HepG2 (cell line): ENCODE measurements around the gene ALLC. TPM values are rescaled to one million over a fixed set of nuclear protein-coding genes. Genes with fewer than 3 reads are reported as not detected.
A peak's percentile ranks its signal among the peaks of the same experiment; 100 is the strongest.

Experiments
- ATAC-seq: fragments of 200-7000 bp; cut with Tn5 transposase; 3 replicates; pipeline ENCODE4 v1.9.1; 2020; ENCODE audit warnings: mild to moderate bottlenecking, moderate library complexity
- BruUV-seq: library from RNA; stranded (reverse); fragments of 400-500 nt; replicated peaks from 2 replicates; lab custom pipeline; 2021; lab: Mats Ljungman, UMichigan
- CTCF ChIA-PET: fragments of 300-600 bp; formaldehyde crosslinking; extraction: SDS; loops from one replicate; lab custom pipeline; 2021; ENCODE audit warnings: low total read pairs, inconsistent platforms, low intra/inter-chr PET ratio; lab: Yijun Ruan, JAX
- POLR2A ChIA-PET: fragments of 350-600 bp; sonication (Branson Sonifier 250); formaldehyde crosslinking; loops from one replicate; lab custom pipeline; 2020; ENCODE audit warnings: antibody characterized with exemption, inconsistent platforms; lab: Yijun Ruan, JAX
- DNase-seq: peaks from one replicate; pipeline ENCODE4 v3.0.0-alpha.2; 2015; ENCODE audit warnings: low spot score
- FAIRE-seq: peaks from 3 replicates; lab custom pipeline; 2011; peaks lifted over from hg19 to GRCh38; lab: Jason Lieb, UNC
- H2AFZ ChIP-seq: one replicate; pipeline ENCODE4 v1.6.1; 2011; ENCODE audit warnings: low read length, inconsistent platforms
- H3K27ac ChIP-seq: fragments of 300-600 bp; 3 replicates; pipeline ENCODE4 v1.8.0; 2011; ENCODE audit warnings: mixed run types, mild to moderate bottlenecking, mixed read lengths, low read length, inconsistent platforms; ENCODE audit not compliant: insufficient read depth; ENCODE audit errors: extremely low read length
- H3K27me3 ChIP-seq, 2 experiments: fragments of 200-600 bp in 1 of 2; 2 replicates in 1 of 2; 3 replicates in 1 of 2; pipeline versions ENCODE4 v1.6.0 to v1.8.0; 2011; ENCODE audit warnings: low read length in 2 of 2, mild to moderate bottlenecking in 2 of 2, moderate library complexity in 2 of 2, inconsistent platforms in 1 of 2; ENCODE audit not compliant: insufficient read depth in 2 of 2, control insufficient read depth in 1 of 2
- H3K36me3 ChIP-seq, 2 experiments: fragments of 200-600 bp in 1 of 2; replicated peaks in 1 of 2; 2 replicates in 1 of 2; 3 replicates in 1 of 2; pipeline versions ENCODE4 v1.5.1 to v1.8.0; 2011; ENCODE audit warnings: low read length in 2 of 2, inconsistent platforms in 1 of 2; ENCODE audit not compliant: insufficient read depth in 2 of 2, control insufficient read depth in 1 of 2
- H3K4me1 ChIP-seq: 2 replicates; pipeline ENCODE4 v1.5.1; 2012; ENCODE audit warnings: low read length, inconsistent platforms; ENCODE audit not compliant: insufficient read depth
- H3K4me2 ChIP-seq: 2 replicates; pipeline ENCODE4 v1.6.0; 2011; ENCODE audit warnings: low read depth, low read length, inconsistent platforms
- H3K4me3 ChIP-seq, 3 experiments: fragments of 200-600 bp in 1 of 3; sonication (generic), shearing (Covaris generic) in 1 of 3; replicated peaks in 1 of 3; 2 replicates each; pipeline ENCODE4 v1.5.1; 2011 to 2016; ENCODE audit warnings: low read length in 3 of 3, inconsistent platforms in 2 of 3, low read depth in 2 of 3, mild to moderate bottlenecking in 2 of 3, control low read depth in 1 of 3, mixed read lengths in 1 of 3; ENCODE audit not compliant: insufficient read depth in 1 of 3
- H3K79me2 ChIP-seq: one replicate; pipeline ENCODE4 v1.6.1; 2011; ENCODE audit warnings: low read length, inconsistent platforms; ENCODE audit not compliant: insufficient read depth
- H3K9ac ChIP-seq: 2 replicates; pipeline ENCODE4 v1.6.0; 2011; ENCODE audit warnings: mild to moderate bottlenecking, low read depth, low read length, inconsistent platforms; ENCODE audit not compliant: insufficient read depth
- H3K9me3 ChIP-seq: 2 replicates; pipeline ENCODE4 v1.5.1; 2012; ENCODE audit warnings: mild to moderate bottlenecking, low read length
- H4K20me1 ChIP-seq: 2 replicates; pipeline ENCODE4 v1.6.0; 2011; ENCODE audit warnings: inconsistent platforms, mild to moderate bottlenecking, low read length, moderate library complexity; ENCODE audit not compliant: insufficient read depth
- CTCF ChIP-seq: sonication (generic); formaldehyde crosslinking; IDR thresholded peaks from 2 replicates; pipeline ENCODE4 v1.5.0; 2020; ENCODE audit warnings: mild to moderate bottlenecking, missing genetic modification reagents, moderate library complexity
- HMGA1 ChIP-seq: sonication (generic); formaldehyde crosslinking; conservative IDR thresholded peaks from 2 replicates; pipeline ENCODE4 v1.4.0; 2020; ENCODE audit warnings: missing genetic modification reagents
- HNRNPL ChIP-seq: fragments of 200-400 bp; formaldehyde crosslinking; IDR thresholded peaks from 2 replicates; pipeline ENCODE4 v1.6.1; 2017; ENCODE audit warnings: mild to moderate bottlenecking, low read depth, low read length
- MTA1 ChIP-seq: sonication (generic); formaldehyde crosslinking; IDR thresholded peaks from 2 replicates; pipeline ENCODE4 v1.4.0; 2020; ENCODE audit warnings: missing genetic modification reagents, mild to moderate bottlenecking, borderline replicate concordance
- RAD21 ChIP-seq: fragments of 450-650 bp; formaldehyde crosslinking; IDR thresholded peaks from 2 replicates; pipeline ENCODE4 v1.5.0; 2020; ENCODE audit warnings: mild to moderate bottlenecking
- STAG1 ChIP-seq: sonication (generic); formaldehyde crosslinking; IDR thresholded peaks from 2 replicates; pipeline ENCODE4 v1.4.0; 2020; ENCODE audit warnings: missing genetic modification reagents
- TFAP4 ChIP-seq: sonication (generic); IDR thresholded peaks from 2 replicates; pipeline ENCODE4 v1.6.1; 2016; ENCODE audit warnings: low read depth, borderline replicate concordance
- ZBTB33 ChIP-seq: sonication (generic); formaldehyde crosslinking; IDR thresholded peaks from 2 replicates; pipeline ENCODE4 v1.4.0; 2020; ENCODE audit warnings: missing genetic modification reagents
- ZFP91 ChIP-seq: sonication (generic); formaldehyde crosslinking; IDR thresholded peaks from 2 replicates; pipeline ENCODE4 v1.9.0; 2022; ENCODE audit warnings: missing genetic modification reagents, mild to moderate bottlenecking, borderline replicate concordance
- ZNF687 ChIP-seq: sonication (generic); formaldehyde crosslinking; IDR thresholded peaks from 2 replicates; pipeline ENCODE4 v1.5.1; 2020; ENCODE audit warnings: mild to moderate bottlenecking, missing genetic modification reagents, moderate library complexity
- ZNF746 ChIP-seq: sonication (generic); formaldehyde crosslinking; IDR thresholded peaks from 2 replicates; pipeline ENCODE4 v1.8.0; 2022; ENCODE audit warnings: mild to moderate bottlenecking, missing genetic modification reagents
- WGBS: methylation state at CpG from one replicate; pipeline ENCODE4 v1.1.6; 2017; ENCODE audit warnings: low lambda C conversion rate; 5-methylcytosine and 5-hydroxymethylcytosine counted together
- in situ Hi-C: cut with HindIII; loops from 2 replicates; pipeline ENCODE4 v1.10.0; 2017; ENCODE audit warnings: low pct_unique_long_range_greater_than_20kb; ENCODE audit not compliant: extremely low pct_ligation_motif_present
- intact Hi-C: fragments of 100-400 bp; cut with micrococcal nuclease; formaldehyde crosslinking; loops from one replicate; pipeline ENCODE4 v1.10.0; 2022; ENCODE audit not compliant: unreplicated experiment
- polyA plus RNA-seq, 8 experiments: library from polyadenylated mRNA; depleted of rRNA in 3 of 8; stranded (reverse) in 7 of 8; unstranded in 1 of 8; fragments of >200 nt; fragmentation: Illumina TruSeq in 4 of 8; extraction: Trizol in 4 of 8; gene quantifications; 2 replicates each; pipeline versions ENCODE4 v1.2.1 to v1.2.3, GENCODE V29; 2011 to 2016; ENCODE audit warnings: low read depth in 4 of 8, missing spikeins in 1 of 8, mixed read lengths in 1 of 8; ENCODE audit not compliant: insufficient read depth in 1 of 8
- total RNA-seq, 5 experiments: library from RNA; depleted of rRNA; stranded (reverse); fragments of >200 nt; fragmentation: Illumina TruSeq; extraction: Trizol; gene quantifications; 2 replicates each; pipeline ENCODE4 v1.2.3, GENCODE V29; 2016; ENCODE audit warnings: low read depth in 1 of 5

ALLC gene
- total and polyA plus RNA-seq, 2 of the 13 experiments (the other 11 are each of a cell fraction or from before 2014, with no cell fraction given) = 0.08 to 0.11 TPM

GRCh38 chr2:3626812-3627499 is 31.0 kb upstream of the ALLC start:
- ChIA-PET CTCF (interaction anchor here (2.1 kb wide), 1 partner anchor 24 kb away, joined by 11 read pairs; no protein-coding TSS in a partner anchor), POLR2A (interaction anchor here (0.7 kb wide), 1 partner anchor 25 kb away, joined by 3 read pairs; no protein-coding TSS in a partner anchor)
- Histone ChIP-seq H3K79me2 (no peaks in the 10 kb centered on the region), H4K20me1 (no peaks in the 10 kb centered on the region), H3K4me1 (peaks cover 16% of the 10 kb centered on the region), H3K9me3 (no peaks in the 10 kb centered on the region), H3K4me3 (no peak overlapping the region), H2AFZ (no peak overlapping the region), H3K36me3 (no peaks in the 10 kb centered on the region), H3K4me2 (peak overlapping the region; percentile 33), H3K9ac (no peak overlapping the region), H3K27ac (no peak overlapping the region), H3K27me3 (peaks cover 0 to 15% of the 10 kb centered on the region in 2 experiments; a peak in 3 of 5 replicates)
- 73% methylated on average over 24 of the region's 25 CpGs for WGBS
- no TSS peak for BruUV-seq
- in situ Hi-C loops (no loop called here), intact Hi-C loops (loop anchor here (1.0 kb wide), 1 partner anchor 23 kb away; no protein-coding TSS in a partner anchor)
- ATAC-seq = peak; percentile 81
- DNase-seq = no peak
- FAIRE-seq = no peak
- TF ChIP-seq HNRNPL = peak; percentile 84; the same call in 1 of the 2 replicates
- peak; percentile 70 for TF ChIP-seq CTCF
- 0 out of 2 replicates have a peak, but pooled peaks have one; percentile 1 for TF ChIP-seq TFAP4
- TF ChIP-seq HMGA1 (CRISPR knock-in tag) = no peak
- TF ChIP-seq STAG1 = peak; percentile 37; the same call in 1 of the 2 replicates
- TF ChIP-seq ZBTB33 (CRISPR knock-in tag) = peak; percentile 70; the same call in 1 of the 2 replicates
- TF ChIP-seq RAD21 (CRISPR knock-in tag) = 0 out of 2 replicates have a peak, but pooled peaks have one; percentile 17
- no peak for TF ChIP-seq ZNF746 (CRISPR knock-in tag)
- 0 out of 2 replicates have a peak, but pooled peaks have one; percentile 26 for TF ChIP-seq MTA1 (CRISPR knock-in tag)
- peak; percentile 39 for TF ChIP-seq ZNF687 (CRISPR knock-in tag)
- 0 out of 2 replicates have a peak, but pooled peaks have one; percentile 25 for TF ChIP-seq ZFP91 (CRISPR knock-in tag)
